ENCODE measurements around the gene ZC3H15.
"Not testable (repeated sequence)": the region's sequence is repeated elsewhere in the genome, so short reads cannot be mapped to it uniquely, and the experiment has no call there.

Gene ZC3H15

DNA sequence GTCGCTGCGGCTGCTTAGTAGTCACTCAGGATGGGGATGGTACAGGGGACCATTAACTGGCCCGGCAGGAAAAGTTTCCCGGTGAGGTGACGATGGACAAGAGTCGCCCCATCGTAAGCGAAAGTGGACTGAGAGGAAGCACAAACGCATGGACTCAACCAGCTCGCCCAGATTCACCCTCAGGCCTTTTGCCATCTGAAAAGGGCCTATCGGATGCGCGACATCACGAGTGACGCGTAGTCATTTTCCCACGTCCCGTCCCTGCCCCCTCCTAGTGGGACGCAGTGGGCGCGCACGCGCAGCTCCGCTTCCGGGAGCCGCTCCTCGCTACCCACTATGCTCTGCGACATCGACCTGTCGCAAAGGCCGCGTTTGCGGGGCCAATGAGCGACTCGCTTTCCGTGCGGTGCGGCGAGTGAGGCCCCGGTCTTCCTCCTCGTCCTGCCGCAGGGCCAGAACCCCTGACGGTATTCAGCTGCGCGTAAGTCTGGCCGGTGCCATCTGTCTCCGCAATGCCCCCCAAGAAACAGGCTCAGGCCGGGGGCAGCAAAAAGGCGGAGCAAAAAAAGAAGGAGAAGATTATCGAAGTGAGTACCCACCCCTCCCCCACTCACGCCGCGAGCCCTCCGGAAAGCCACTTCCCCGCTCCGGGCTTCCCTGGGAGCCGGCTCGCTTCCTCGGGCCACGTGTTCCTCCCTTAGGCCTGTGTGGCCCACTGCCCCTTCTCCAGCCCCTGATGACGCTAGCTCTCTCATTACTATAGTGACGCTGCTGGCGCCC is at the start of gene ZC3H15:
TSS of gene ZC3H15 (plus strand) at position 390 of the 780 bp plus-strand sequence. CDS start at position 513, 123 bp downstream.
- DNase-seq, result peak; percentile 98

- no peak for DNase-seq
Observed at GRCh38 chr2:186437719-186438118, 48.3 kb upstream of the ZC3H15 start.

DNA sequence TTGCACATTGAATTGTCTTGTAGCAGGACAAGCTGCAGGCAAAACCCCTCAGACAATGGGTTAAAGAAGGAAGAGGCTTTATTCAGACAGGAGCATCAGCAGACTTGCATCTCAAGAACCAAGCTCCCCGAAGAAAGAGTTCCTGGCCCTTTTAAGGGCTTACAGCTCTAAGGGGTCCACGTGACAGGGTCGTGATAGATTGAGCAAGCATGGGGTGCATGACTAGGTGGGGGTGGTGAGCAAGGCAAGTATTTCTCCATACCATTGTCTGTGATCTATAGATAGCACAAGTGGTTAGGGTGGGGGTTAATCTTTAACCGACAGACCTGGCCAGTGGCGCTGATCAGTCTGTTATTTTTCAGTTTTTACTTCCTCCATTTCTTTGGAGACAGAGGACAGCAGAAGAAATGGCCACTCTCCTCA is 46.4 kb upstream of the ZC3H15 start:
- not testable (repeated sequence) for DNase-seq

DNA sequence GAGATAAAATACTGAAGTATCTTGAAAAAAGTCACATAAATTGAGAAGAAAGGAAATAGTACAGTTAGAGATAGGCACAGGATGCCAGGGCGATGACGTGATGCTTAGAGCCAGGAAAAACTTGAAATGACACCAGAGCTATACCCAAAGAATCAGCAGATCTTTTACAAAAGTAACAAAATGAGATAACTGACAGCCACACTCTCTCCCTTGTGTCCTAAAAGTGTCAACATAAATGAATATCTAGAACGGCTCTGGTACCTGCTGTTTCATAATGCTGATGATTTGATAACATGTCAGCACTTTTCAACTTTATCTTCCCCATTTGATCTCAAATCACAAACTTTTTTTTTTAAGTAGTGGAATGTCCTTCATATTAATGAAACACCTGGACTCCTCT is 45.6 kb upstream of the ZC3H15 start:
- no peak for DNase-seq

GRCh38 chr2:186442885-186443284 is 43.2 kb upstream of the ZC3H15 start:
- DNase-seq, result no peak

DNA sequence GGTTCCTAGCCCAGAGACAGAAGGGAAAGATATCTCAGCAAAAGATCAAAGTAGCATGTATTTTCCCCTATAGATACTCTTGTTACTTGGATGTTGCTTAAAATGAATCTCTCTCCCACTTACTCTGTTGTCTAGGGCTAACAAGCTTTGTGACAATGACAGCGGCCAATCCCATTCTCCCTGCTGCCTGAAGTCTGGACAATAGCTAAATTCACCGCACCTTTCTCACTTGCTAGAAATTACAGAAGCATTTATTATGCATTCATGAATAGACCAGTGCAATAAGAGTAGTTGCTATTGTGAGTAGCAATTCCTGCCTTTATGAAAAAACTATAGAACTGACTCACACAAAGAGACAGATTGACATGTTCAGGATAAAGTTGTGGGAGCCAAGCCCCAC is 42.2 kb upstream of the ZC3H15 start:
- no peak for DNase-seq

DNA sequence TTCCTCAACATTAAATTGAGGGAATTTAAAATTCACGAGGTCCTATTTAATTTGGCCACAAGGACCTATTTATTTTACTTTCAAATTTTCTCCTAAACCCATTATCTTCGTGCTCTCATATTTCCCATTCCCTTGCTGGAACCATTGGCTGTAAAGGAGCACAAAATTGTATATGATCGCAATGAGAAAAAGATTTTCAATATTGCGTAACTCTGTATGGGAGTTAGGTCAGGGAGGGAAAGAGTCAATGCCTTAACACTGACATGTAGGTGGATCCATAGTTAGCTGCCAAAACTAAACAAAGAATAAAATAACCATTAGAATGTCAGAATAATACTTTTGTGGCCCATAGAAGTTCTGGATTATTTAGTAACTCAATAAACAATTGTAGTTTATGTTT is 40.6 kb upstream of the ZC3H15 start:
- no peak for DNase-seq

- DNase-seq, result no peak
Observed at GRCh38 chr2:186455613-186456012, 30.4 kb upstream of the ZC3H15 start.

DNA sequence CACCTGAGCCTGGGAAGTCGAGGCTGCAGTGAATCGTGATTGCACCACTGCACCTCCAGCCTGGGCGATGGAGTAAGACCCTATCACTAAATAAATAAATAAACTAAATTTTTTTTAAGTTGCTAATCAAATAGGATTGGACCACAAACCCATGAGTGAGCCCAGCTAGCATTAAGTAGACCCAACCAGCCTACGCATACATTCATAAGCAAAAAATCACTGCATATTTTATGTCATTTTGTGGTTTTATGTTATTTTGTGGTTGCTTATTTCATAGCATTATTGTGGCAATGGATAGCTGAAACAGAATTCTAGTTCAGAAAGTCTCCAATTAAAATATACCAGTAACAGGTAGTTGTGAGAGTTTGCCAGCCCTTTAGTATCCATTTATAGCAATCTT is 29.1 kb upstream of the ZC3H15 start:
- DNase-seq, result peak; percentile 88

DNA sequence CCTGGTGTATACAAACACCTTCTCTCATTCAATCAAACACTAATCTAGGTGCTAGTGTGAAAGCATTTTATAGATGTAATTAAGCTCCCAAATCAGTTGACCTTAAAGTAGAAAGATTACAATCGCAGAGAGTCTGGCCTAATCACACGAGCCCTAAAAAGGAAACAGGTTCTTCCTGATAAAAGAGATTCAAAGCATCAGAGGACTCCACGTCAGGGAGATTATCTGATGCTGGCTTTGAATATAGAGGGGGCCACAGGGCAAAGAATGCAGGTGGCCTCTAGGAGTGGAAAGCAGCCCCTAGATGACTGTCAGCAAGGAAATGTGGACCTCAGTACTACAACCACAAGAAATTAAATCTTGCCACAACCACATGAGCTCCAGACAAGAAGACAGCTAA is 28.2 kb upstream of the ZC3H15 start:
- no peak for DNase-seq

DNA sequence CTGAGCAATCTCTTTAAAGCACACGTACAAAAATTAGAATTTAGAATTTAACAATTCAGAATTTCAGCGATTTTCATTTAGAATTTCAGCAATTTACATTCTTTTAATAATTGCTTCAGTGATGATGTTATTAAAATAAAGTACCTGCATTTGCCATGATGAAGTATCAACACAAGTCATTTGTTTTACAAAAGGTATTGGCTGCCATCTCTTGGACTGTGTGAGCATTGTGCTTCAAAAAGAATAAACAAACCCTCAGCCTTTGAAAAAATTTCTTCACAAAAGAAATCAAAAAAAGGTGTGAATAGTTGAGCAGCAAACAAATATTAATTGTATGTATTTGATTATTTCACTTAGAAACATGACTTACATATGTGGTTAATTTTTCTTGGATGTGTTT is 27.1 kb upstream of the ZC3H15 start:
- DNase-seq, result peak; percentile 6

GRCh38 chr2:186460465-186460864 is 25.6 kb upstream of the ZC3H15 start:
- peak; percentile 12 for DNase-seq

- DNase-seq, result no peak
Observed at GRCh38 chr2:186466743-186467142, 19.3 kb upstream of the ZC3H15 start.

GRCh38 chr2:186467421-186467820 is 18.6 kb upstream of the ZC3H15 start:
- no peak for DNase-seq

DNA sequence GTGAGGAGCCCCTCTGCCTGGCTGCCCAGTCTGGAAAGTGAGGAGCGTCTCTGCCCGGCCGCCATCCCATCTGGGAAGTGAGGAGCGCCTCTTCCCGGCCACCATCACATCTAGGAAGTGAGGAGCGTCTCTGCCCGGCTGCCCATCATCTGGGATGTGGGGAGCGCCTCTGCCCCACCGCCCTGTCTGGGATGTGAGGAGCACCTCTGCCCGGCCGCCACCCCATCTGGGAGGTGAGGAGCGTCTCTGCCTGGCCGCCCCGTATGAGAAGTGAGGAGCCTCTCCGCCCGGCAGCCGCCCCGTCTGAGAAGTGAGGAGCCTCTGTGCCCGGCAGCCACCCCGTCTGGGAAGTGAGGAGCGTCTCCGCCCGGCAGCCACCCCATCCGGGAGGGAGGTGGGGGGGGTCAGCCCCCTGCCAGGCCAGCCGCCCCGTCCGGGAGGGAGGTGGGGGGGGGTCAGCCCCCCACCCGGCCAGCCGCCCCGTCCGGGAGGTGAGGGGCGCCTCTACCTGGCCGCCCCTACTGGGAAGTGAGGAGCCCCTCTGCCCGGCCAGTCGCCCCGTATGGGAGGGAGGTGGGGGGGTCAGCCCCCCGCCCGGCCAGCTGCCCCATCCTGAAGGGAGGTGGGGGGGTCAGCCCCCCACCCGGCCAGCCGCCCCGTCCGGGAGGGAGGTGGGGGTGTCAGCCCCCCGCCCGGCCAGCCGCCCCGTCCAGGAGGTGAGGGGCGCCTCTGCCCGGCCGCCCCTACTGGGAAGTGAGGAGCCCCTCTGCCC is 13.2 kb upstream of the ZC3H15 start:
- not testable (repeated sequence) for DNase-seq

DNA sequence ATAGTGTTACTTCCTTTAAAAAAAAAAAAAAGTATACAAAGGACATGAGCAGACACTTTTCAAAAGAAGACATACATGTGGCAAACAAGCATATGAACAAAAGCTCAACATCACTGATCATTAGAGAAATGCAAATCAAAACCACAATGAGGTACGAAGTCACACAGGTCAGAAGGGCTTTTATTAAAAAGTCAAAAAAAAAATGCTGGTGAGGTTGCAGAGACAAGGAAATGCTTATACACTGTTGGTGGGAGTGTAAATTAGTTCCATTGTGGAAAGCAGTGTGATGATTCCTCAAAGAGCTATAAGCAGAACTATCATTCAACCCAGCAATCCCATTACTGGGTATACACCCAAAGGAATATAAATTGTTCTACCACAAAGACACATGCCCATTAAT is 11.8 kb upstream of the ZC3H15 start:
- not testable (repeated sequence) for DNase-seq

GRCh38 chr2:186477790-186478189 is 8.3 kb upstream of the ZC3H15 start:
- no peak for DNase-seq

DNA sequence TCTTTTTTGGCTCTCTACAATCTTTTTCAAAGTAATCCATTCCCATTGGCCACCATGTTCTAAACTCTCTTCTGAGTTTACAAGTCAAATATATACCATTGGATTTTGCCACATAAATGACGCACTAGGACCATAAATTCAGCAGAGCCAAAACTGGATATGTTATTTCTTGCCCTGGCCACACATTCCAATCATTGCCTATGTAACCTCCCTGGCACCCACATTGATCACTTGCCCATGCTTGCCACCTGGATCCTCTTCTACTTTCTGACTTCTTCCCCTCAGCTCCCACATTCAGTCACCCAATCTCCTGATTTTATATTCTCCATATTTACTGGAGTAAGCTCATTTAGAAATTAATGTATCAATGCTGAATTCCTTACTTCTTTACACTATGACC is 5.1 kb upstream of the ZC3H15 start:
- no peak for DNase-seq

DNA sequence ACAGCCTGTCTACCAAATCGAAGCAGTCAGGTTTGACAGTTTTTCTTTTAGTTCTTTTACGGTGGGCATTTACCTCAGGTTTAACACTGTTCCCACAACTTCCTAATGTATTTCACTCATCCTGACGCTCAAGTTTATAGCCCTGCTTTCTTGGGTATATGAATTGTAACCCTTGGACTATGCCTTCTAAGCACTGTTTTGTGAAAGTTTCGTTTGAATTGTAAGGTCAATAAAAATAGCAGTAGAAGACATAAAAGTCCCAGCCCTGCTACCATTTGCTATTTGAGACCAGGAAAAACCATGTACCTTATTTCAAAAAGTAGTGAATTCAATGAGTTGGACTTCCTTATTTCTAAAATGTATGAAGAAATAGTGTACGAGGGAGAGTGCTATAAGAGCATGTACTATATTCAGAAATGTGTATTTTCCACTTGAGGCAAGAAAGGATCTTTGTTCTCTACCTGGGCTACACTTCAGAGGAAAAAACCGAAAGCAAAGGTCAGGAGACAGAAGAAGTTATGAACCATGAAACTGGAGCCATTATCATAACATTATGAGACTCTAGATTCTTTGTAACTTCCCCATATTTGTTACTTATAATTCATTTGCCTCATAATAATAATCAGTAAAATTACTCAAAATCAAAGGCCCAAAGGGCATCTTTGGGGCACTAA is 1.9 kb upstream of the ZC3H15 start:
- DNase-seq, result no peak

DNA sequence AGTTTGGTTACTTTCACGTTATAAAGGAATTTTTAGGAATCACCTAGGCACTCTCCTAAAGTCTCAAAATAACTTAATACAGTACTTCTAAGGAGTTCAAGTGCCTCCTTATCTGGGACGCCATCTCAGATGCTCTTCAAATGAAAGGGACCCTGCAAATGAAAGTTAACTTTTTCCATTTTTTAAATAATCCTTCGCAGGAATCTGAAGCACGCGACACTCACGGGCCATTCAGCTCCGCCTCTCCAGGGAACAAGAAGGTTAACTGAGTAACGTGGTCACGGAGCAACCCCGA is 537 bp upstream of the ZC3H15 start:
- no peak for DNase-seq

GRCh38 chr2:186486651-186487647 is 889 bp downstream of the ZC3H15 start:
- DNase-seq, result peak; percentile 28

- DNase-seq, result no peak
Observed at GRCh38 chr2:186493564-186494085, 7.6 kb downstream of the ZC3H15 start.
